ENCODE measurements around the gene ATP11C.

DNA sequence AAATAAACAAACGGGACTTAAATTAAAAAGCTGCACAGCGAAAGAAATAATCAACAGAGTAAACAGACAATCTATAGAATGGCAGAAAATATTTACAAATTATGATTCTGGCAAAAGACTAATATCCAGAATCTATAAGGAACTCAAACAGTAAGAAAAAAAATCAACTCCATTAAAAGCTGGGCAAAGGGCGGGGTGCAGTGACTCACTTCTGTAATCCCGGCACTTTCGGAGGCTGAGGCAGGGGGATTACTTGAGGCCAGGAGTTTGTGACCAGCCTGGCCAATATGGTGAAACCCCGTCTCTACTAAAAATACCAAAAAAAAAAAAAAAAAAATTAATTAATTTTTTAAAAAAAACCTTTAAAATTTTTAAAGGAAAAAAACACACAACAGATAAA, 109.0 kb downstream of the ATP11C start:
- TF ChIP-seq POLR2A (IDR thresholded peaks at IDR 0.05) (no peak), EP300 (IDR thresholded peaks at IDR 0.05; ENCODE audit: low read depth) (no peak)
- TF ChIP-seq, protein P1, sequence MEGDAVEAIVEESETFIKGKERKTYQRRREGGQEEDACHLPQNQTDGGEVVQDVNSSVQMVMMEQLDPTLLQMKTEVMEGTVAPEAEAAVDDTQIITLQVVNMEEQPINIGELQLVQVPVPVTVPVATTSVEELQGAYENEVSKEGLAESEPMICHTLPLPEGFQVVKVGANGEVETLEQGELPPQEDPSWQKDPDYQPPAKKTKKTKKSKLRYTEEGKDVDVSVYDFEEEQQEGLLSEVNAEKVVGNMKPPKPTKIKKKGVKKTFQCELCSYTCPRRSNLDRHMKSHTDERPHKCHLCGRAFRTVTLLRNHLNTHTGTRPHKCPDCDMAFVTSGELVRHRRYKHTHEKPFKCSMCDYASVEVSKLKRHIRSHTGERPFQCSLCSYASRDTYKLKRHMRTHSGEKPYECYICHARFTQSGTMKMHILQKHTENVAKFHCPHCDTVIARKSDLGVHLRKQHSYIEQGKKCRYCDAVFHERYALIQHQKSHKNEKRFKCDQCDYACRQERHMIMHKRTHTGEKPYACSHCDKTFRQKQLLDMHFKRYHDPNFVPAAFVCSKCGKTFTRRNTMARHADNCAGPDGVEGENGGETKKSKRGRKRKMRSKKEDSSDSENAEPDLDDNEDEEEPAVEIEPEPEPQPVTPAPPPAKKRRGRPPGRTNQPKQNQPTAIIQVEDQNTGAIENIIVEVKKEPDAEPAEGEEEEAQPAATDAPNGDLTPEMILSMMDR (IDR thresholded peaks at IDR 0.05), result no peak

Data from transverse colon (tissue), 3 donors.